ENCODE results near the gene SH2B2.
"Not testable (repeated sequence)": the region's sequence is repeated elsewhere in the genome, so short reads cannot be mapped to it uniquely, and the experiment has no call there.

SH2B2 gene

DNA sequence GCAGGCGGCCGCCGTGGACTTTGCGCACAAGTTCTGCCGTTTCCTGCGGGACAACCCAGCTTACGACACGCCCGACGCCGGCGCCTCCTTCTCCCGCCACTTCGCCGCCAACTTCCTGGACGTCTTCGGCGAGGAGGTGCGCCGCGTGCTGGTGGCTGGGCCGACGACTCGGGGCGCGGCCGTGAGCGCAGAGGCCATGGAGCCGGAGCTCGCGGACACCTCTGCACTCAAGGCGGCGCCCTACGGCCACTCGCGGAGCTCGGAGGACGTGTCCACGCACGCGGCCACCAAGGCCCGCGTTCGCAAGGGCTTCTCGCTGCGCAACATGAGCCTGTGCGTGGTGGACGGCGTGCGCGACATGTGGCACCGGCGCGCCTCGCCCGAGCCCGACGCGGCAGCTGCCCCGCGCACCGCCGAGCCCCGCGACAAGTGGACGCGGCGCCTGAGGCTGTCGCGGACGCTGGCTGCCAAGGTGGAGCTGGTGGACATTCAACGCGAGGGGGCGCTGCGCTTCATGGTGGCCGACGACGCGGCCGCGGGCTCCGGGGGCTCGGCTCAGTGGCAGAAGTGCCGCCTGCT, 14.1 kb downstream of the SH2B2 start:
- Histone ChIP-seq H3K4me3 (ENCODE audit: control insufficient read depth in 1 of 7, extremely low read depth in 1 of 7, insufficient read depth in 4 of 7, low read depth in 2 of 7, low read length in 6 of 7) (no peak overlapping the region), H3K9me3 (ENCODE audit: control extremely low read depth in 1 of 5, control insufficient read depth in 4 of 5, insufficient read depth in 2 of 5, low read depth in 1 of 5, low read length in 4 of 5) (no peaks in the 10 kb centered on the region), H3K36me3 (ENCODE audit: control insufficient read depth in 4 of 4, insufficient read depth in 4 of 4, low read length in 3 of 4) (peaks cover 0 to 4% (median 0%) of the 10 kb centered on the region in 4 experiments), H3K27me3 (replicated peaks in 2 of 5; ENCODE audit: control insufficient read depth in 4 of 5, insufficient read depth in 5 of 5, low read length in 4 of 5) (no peaks in the 10 kb centered on the region), H3K27ac (ENCODE audit: insufficient read depth in 1 of 2, low read depth in 1 of 2, low read length in 2 of 2, poor library complexity in 1 of 2, severe bottlenecking in 2 of 2) (no peak overlapping the region), H3K4me1 (ENCODE audit: control extremely low read depth in 1 of 4, control insufficient read depth in 4 of 4, insufficient read depth in 4 of 4, low read length in 3 of 4) (peaks cover 0 to under 1% (median 0%) of the 10 kb centered on the region in 4 experiments)
- ChIA-PET CTCF (no interaction called here), POLR2A (no interaction called here)
- 94% methylated on average over 81 of the region's 84 CpGs for WGBS (ENCODE audit: insufficient coverage)
- no peak for DNase-seq

DNA sequence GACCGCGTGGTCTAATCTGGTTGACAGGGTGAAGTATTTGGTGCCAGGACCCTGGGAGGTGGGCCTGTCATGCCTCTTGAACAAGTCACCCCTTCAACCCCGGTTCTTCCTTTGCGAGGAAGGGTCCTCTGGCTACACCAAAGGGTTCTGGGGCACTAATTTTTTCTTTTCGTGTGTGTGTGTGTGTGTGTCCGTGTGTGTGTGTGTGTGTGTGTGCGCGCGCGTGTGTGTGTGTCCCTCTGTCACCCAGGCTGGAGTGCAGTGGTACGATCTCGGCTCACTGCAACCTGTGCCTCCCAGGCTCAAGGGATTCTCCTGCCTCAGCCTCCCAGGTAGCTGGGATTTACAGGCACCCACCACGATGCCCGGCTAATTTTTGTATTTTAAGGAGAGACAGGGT, 14.7 kb downstream of the SH2B2 start:
- CTCF ChIA-PET: interaction anchor here (0.6 to 0.8 kb wide), 2 partner anchors 20 to 22 kb away, joined by 3 to 4 read pairs; no protein-coding TSS in a partner anchor
- DNase-seq; H3K4me3 ChIP-seq (ENCODE audit: control insufficient read depth in 1 of 7, extremely low read depth in 1 of 7, insufficient read depth in 4 of 7, low read depth in 2 of 7, low read length in 6 of 7); H3K4me1 ChIP-seq (ENCODE audit: control extremely low read depth in 1 of 4, control insufficient read depth in 4 of 4, insufficient read depth in 4 of 4, low read length in 3 of 4); H3K27me3 ChIP-seq (replicated peaks in 2 of 5; ENCODE audit: control insufficient read depth in 4 of 5, insufficient read depth in 5 of 5, low read length in 4 of 5); H3K27ac ChIP-seq (ENCODE audit: insufficient read depth in 1 of 2, low read depth in 1 of 2, low read length in 2 of 2, poor library complexity in 1 of 2, severe bottlenecking in 2 of 2); H3K36me3 ChIP-seq (ENCODE audit: control insufficient read depth in 4 of 4, insufficient read depth in 4 of 4, low read length in 3 of 4); POLR2A ChIA-PET; H3K9me3 ChIP-seq (ENCODE audit: control extremely low read depth in 1 of 5, control insufficient read depth in 4 of 5, insufficient read depth in 2 of 5, low read depth in 1 of 5, low read length in 4 of 5): not testable (repeated sequence)
- WGBS (ENCODE audit: insufficient coverage): 96% methylated on average over 3 of the region's 14 CpGs

DNA sequence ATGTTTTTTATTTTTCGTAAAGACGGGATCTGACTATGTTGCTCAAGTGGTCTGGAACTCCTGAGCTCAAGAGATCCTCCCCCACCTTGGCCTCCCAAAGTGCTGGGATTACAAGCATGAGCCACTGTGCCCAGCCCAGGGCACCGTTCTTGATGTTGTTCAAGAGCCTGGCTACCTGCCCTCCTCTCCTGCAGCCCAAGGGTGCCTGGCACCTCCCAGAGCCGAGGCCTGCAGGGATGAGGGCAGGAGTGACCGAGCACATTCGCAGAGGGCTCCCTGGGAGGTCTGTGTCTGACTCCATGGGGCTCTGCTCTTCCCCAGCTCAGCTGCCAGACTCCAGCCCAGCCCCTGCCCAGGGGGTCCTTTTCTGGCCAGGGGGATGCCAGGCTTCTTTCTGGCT, 15.4 kb downstream of the SH2B2 start:
- no peaks in the 10 kb centered on the region for H3K27me3 ChIP-seq (replicated peaks in 2 of 5; ENCODE audit: control insufficient read depth in 4 of 5, insufficient read depth in 5 of 5, low read length in 4 of 5)
- H3K4me1 ChIP-seq (ENCODE audit: control extremely low read depth in 1 of 4, control insufficient read depth in 4 of 4, insufficient read depth in 4 of 4, low read length in 3 of 4): peaks cover 0 to 5% (median under 1%) of the 10 kb centered on the region in 4 experiments
- peaks cover 0 to 4% (median 0%) of the 10 kb centered on the region in 4 experiments for H3K36me3 ChIP-seq (ENCODE audit: control insufficient read depth in 4 of 4, insufficient read depth in 4 of 4, low read length in 3 of 4)
- no peaks in the 10 kb centered on the region for H3K9me3 ChIP-seq (ENCODE audit: control extremely low read depth in 1 of 5, control insufficient read depth in 4 of 5, insufficient read depth in 2 of 5, low read depth in 1 of 5, low read length in 4 of 5)
- DNase-seq: no peak
- CTCF ChIA-PET: interaction anchor here (0.6 to 0.8 kb wide), 2 partner anchors 21 to 22 kb away, joined by 3 to 4 read pairs; no protein-coding TSS in a partner anchor
- POLR2A ChIA-PET: no interaction called here
- WGBS (ENCODE audit: insufficient coverage): 97% methylated on average over 6 of the region's 6 CpGs
- no peak overlapping the region for H3K27ac ChIP-seq (ENCODE audit: insufficient read depth in 1 of 2, low read depth in 1 of 2, low read length in 2 of 2, poor library complexity in 1 of 2, severe bottlenecking in 2 of 2)
- H3K4me3 ChIP-seq (ENCODE audit: control insufficient read depth in 1 of 7, extremely low read depth in 1 of 7, insufficient read depth in 4 of 7, low read depth in 2 of 7, low read length in 6 of 7): no peak overlapping the region

DNA sequence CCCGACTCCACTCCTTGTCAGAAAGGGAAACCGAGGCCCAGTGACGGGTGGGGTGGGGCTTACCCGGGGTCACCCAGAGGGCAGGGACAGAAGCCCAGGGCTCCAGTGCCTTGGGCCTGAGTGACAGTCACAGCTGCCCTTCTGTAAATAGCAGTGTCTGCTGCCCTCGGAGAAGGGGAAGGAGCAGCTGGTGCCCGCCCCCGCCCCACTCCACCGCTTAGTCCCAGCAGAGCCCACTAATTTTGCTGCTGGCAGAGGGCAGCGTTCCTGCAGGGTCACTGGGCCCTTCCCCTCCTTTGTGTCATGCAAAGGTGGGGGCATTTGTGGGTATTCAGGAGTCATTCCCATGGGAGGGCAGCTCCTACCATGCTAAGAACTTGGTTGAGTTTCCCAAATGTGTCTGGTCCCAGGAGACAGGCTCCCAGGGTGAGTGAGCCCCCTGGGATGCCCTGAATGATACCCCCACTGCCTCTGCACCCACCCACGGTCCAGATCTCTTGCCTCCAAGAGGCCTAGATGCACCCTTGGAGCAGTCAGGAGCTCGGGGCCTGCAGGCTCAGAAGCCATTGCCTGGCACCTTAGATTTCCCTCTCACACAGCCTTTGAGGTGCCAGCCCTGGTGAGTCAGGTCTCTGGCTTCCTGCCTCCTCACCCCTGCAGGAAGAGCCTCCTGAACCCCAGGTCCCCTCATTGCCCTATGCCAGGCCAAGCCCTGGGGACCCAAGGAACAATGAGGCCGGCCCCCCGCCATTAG, 17.2 kb downstream of the SH2B2 start:
- H3K36me3 ChIP-seq (ENCODE audit: control insufficient read depth in 4 of 4, insufficient read depth in 4 of 4, low read length in 3 of 4): peaks cover 0 to 9% (median 2%) of the 10 kb centered on the region in 4 experiments
- no peak overlapping the region for H3K27ac ChIP-seq (ENCODE audit: insufficient read depth in 1 of 2, low read depth in 1 of 2, low read length in 2 of 2, poor library complexity in 1 of 2, severe bottlenecking in 2 of 2)
- CTCF ChIA-PET: no interaction called here
- 94% methylated on average over 8 of the region's 13 CpGs for WGBS (ENCODE audit: insufficient coverage)
- no peak overlapping the region for H3K4me3 ChIP-seq (ENCODE audit: control insufficient read depth in 1 of 7, extremely low read depth in 1 of 7, insufficient read depth in 4 of 7, low read depth in 2 of 7, low read length in 6 of 7)
- no peak for DNase-seq
- peaks cover 0 to 8% (median under 1%) of the 10 kb centered on the region in 4 experiments for H3K4me1 ChIP-seq (ENCODE audit: control extremely low read depth in 1 of 4, control insufficient read depth in 4 of 4, insufficient read depth in 4 of 4, low read length in 3 of 4)
- no peaks in the 10 kb centered on the region for H3K27me3 ChIP-seq (replicated peaks in 2 of 5; ENCODE audit: control insufficient read depth in 4 of 5, insufficient read depth in 5 of 5, low read length in 4 of 5)
- H3K9me3 ChIP-seq (ENCODE audit: control extremely low read depth in 1 of 5, control insufficient read depth in 4 of 5, insufficient read depth in 2 of 5, low read depth in 1 of 5, low read length in 4 of 5): no peaks in the 10 kb centered on the region
- POLR2A ChIA-PET: no interaction called here

DNA sequence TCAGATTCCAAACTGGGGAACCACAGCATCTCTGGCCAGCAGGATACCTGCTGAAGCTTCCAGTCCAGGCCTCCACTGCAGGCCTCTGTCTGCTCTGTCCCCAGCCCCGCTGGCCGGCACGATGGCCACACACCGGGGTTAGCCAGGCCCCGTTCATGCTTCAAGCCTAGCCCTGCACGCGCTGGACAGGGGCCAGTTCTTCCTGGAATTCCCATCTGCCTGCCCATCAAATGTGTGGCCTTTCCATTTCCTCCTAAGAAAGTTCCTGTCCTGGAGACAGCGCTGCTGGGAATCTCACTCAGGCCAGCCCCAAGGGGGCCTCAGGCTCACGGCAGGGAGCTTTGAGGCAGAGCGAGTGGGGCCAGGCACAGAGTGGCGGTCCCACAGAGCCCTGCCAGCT, 18.0 kb downstream of the SH2B2 start:
- ChIA-PET POLR2A (no interaction called here), CTCF (no interaction called here)
- no peak for DNase-seq
- 95% methylated on average over 9 of the region's 11 CpGs for WGBS (ENCODE audit: insufficient coverage)
- H3K4me3 ChIP-seq (ENCODE audit: control insufficient read depth in 1 of 7, extremely low read depth in 1 of 7, insufficient read depth in 4 of 7, low read depth in 2 of 7, low read length in 6 of 7): no peak overlapping the region
- peaks cover 0 to 10% (median 4%) of the 10 kb centered on the region in 4 experiments for H3K36me3 ChIP-seq (ENCODE audit: control insufficient read depth in 4 of 4, insufficient read depth in 4 of 4, low read length in 3 of 4)
- H3K4me1 ChIP-seq (ENCODE audit: control extremely low read depth in 1 of 4, control insufficient read depth in 4 of 4, insufficient read depth in 4 of 4, low read length in 3 of 4): peaks cover 0 to 8% (median under 1%) of the 10 kb centered on the region in 4 experiments
- H3K9me3 ChIP-seq (ENCODE audit: control extremely low read depth in 1 of 5, control insufficient read depth in 4 of 5, insufficient read depth in 2 of 5, low read depth in 1 of 5, low read length in 4 of 5): no peaks in the 10 kb centered on the region
- no peak overlapping the region for H3K27ac ChIP-seq (ENCODE audit: insufficient read depth in 1 of 2, low read depth in 1 of 2, low read length in 2 of 2, poor library complexity in 1 of 2, severe bottlenecking in 2 of 2)
- H3K27me3 ChIP-seq (replicated peaks in 2 of 5; ENCODE audit: control insufficient read depth in 4 of 5, insufficient read depth in 5 of 5, low read length in 4 of 5): no peaks in the 10 kb centered on the region

DNA sequence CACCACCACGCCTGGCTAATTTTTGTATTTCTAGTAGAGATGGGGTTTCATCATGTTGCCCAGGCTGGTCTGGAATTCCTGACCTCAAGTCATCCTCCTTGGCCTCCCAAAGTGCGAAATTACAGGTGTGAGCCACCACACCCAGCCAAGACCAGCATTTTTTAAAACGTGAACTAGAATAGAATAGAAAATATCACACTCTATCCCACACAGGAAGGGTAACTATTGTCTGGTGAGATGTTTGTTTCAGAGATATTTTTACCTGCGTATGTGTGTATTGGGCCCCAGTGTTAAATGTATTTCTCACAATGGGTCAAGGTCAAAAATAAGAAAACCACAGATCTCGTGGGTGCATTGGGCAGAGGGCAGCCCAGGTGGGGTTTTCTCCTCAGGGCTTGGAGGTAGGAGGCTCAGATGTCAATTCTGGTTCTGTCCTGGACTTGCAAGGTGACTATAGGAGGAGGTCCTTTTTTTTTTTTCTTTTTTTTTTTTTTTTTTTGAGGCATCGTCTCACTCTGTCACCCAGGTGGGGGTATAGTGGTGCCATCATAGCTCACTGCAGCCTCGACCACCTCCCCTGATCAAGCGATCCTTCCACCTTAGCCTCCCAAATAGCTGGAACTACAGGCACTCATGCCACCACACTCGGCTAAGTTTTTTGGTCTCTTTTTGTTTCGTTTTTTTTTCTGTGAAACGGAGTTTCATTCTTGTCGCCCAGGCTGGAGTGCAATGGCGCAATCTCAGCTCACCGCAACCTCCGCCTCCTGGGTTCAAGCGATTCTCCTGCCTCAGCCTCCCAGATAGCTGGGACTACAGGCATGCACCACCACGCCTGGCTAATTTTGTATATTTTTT, 19.0 kb downstream of the SH2B2 start:
- POLR2A ChIA-PET: no interaction called here
- Histone ChIP-seq H3K27me3 (replicated peaks in 2 of 5; ENCODE audit: control insufficient read depth in 4 of 5, insufficient read depth in 5 of 5, low read length in 4 of 5) (no peaks in the 10 kb centered on the region), H3K4me1 (ENCODE audit: control extremely low read depth in 1 of 4, control insufficient read depth in 4 of 4, insufficient read depth in 4 of 4, low read length in 3 of 4) (peaks cover 0 to 8% (median under 1%) of the 10 kb centered on the region in 4 experiments), H3K36me3 (ENCODE audit: control insufficient read depth in 4 of 4, insufficient read depth in 4 of 4, low read length in 3 of 4) (peaks cover 0 to 15% (median 8%) of the 10 kb centered on the region in 4 experiments), H3K4me3 (ENCODE audit: control insufficient read depth in 1 of 7, extremely low read depth in 1 of 7, insufficient read depth in 4 of 7, low read depth in 2 of 7, low read length in 6 of 7) (no peak overlapping the region), H3K27ac (ENCODE audit: insufficient read depth in 1 of 2, low read depth in 1 of 2, low read length in 2 of 2, poor library complexity in 1 of 2, severe bottlenecking in 2 of 2) (no peak overlapping the region), H3K9me3 (ENCODE audit: control extremely low read depth in 1 of 5, control insufficient read depth in 4 of 5, insufficient read depth in 2 of 5, low read depth in 1 of 5, low read length in 4 of 5) (no peaks in the 10 kb centered on the region)
- 99% methylated on average over 12 of the region's 17 CpGs for WGBS (ENCODE audit: insufficient coverage)
- CTCF ChIA-PET: interaction anchor here (1.3 kb wide), 1 partner anchor 11 kb away, joined by 4 read pairs; no protein-coding TSS in a partner anchor
- no peak for DNase-seq

All from common myeloid progenitor, CD34-positive (primary cell).